Measurements from ENCODE around the gene TEX9. TPM values are rescaled to one million over a fixed set of nuclear protein-coding genes. Genes with fewer than 3 reads are reported as not detected.

The TEX9 gene
- total and polyA plus RNA-seq, 2 experiments from 2014 or later: 2.6 to 7.4 TPM

GRCh38 chr15:56454836-56455235 lies 89.6 kb downstream of the TEX9 start:
- Histone ChIP-seq H3K4me2 (no peak overlapping the region), H3K4me3 (no peak overlapping the region), H3K9me3 (ENCODE audit: low read depth) (no peaks in the 10 kb centered on the region), H2AFZ (no peak overlapping the region), H3K4me1 (ENCODE audit: insufficient read depth) (no peaks in the 10 kb centered on the region), H3K79me2 (no peaks in the 10 kb centered on the region), H3K9me2 (replicated peaks; ENCODE audit: insufficient read depth) (no peaks in the 10 kb centered on the region), H4K20me1 (ENCODE audit: insufficient read depth, poor library complexity, severe bottlenecking) (no peaks in the 10 kb centered on the region), H3K27ac (no peak overlapping the region), H3K27me3 (no peaks in the 10 kb centered on the region), H3K36me3 (replicated peaks; ENCODE audit: insufficient read depth, low read depth) (no peaks in the 10 kb centered on the region)
- no peak for DNase-seq (ENCODE audit: low spot score)
- TF ChIP-seq EZH2phosphoT487 (IDR thresholded peaks at IDR 0.05; ENCODE audit: low read depth, severe bottlenecking, unreplicated experiment): no peak
- TF ChIP-seq EZH2 (IDR thresholded peaks at IDR 0.05; ENCODE audit: borderline replicate concordance): no peak
- no peak for TF ChIP-seq CTCF (IDR thresholded peaks at IDR 0.05; ENCODE audit: poor library complexity)
- 75% methylated on average over 1 of the region's 1 CpG for WGBS (ENCODE audit: low lambda C conversion rate, missing lambda C conversion rate)

GRCh38 chr15:56456229-56456628 lies 91.0 kb downstream of the TEX9 start:
- H3K4me3 ChIP-seq: no peak overlapping the region
- no peaks in the 10 kb centered on the region for H3K36me3 ChIP-seq (replicated peaks; ENCODE audit: insufficient read depth, low read depth)
- H3K9me2 ChIP-seq (replicated peaks; ENCODE audit: insufficient read depth): no peaks in the 10 kb centered on the region
- WGBS (ENCODE audit: low lambda C conversion rate, missing lambda C conversion rate): 88% methylated on average over 3 of the region's 3 CpGs
- H3K27me3 ChIP-seq: no peaks in the 10 kb centered on the region
- DNase-seq (ENCODE audit: low spot score): no peak
- TF ChIP-seq EZH2 (IDR thresholded peaks at IDR 0.05; ENCODE audit: borderline replicate concordance) (no peak), EZH2phosphoT487 (IDR thresholded peaks at IDR 0.05; ENCODE audit: low read depth, severe bottlenecking, unreplicated experiment) (no peak), CTCF (IDR thresholded peaks at IDR 0.05; ENCODE audit: poor library complexity) (no peak)
- H3K9me3 ChIP-seq (ENCODE audit: low read depth): no peaks in the 10 kb centered on the region
- no peak overlapping the region for H2AFZ ChIP-seq
- H3K4me2 ChIP-seq: no peak overlapping the region
- no peak overlapping the region for H3K27ac ChIP-seq
- H3K79me2 ChIP-seq: no peaks in the 10 kb centered on the region
- no peaks in the 10 kb centered on the region for H3K4me1 ChIP-seq (ENCODE audit: insufficient read depth)
- H4K20me1 ChIP-seq (ENCODE audit: insufficient read depth, poor library complexity, severe bottlenecking): no peaks in the 10 kb centered on the region

- Histone ChIP-seq H3K4me1 (ENCODE audit: insufficient read depth) (no peaks in the 10 kb centered on the region), H3K36me3 (replicated peaks; ENCODE audit: insufficient read depth, low read depth) (no peaks in the 10 kb centered on the region), H3K27ac (no peak overlapping the region), H3K4me2 (no peak overlapping the region), H2AFZ (no peak overlapping the region), H4K20me1 (ENCODE audit: insufficient read depth, poor library complexity, severe bottlenecking) (no peaks in the 10 kb centered on the region), H3K9me3 (ENCODE audit: low read depth) (no peaks in the 10 kb centered on the region), H3K27me3 (no peaks in the 10 kb centered on the region), H3K4me3 (no peak overlapping the region), H3K79me2 (no peaks in the 10 kb centered on the region), H3K9me2 (replicated peaks; ENCODE audit: insufficient read depth) (no peaks in the 10 kb centered on the region)
- 92% methylated on average over 2 of the region's 2 CpGs for WGBS (ENCODE audit: low lambda C conversion rate, missing lambda C conversion rate)
- no peak for TF ChIP-seq EZH2 (IDR thresholded peaks at IDR 0.05; ENCODE audit: borderline replicate concordance)
- no peak for TF ChIP-seq EZH2phosphoT487 (IDR thresholded peaks at IDR 0.05; ENCODE audit: low read depth, severe bottlenecking, unreplicated experiment)
- no peak for DNase-seq (ENCODE audit: low spot score)
Observed at GRCh38 chr15:56459096-56459495, 93.9 kb downstream of the TEX9 start.

- Histone ChIP-seq H3K79me2 (no peaks in the 10 kb centered on the region), H4K20me1 (ENCODE audit: insufficient read depth, poor library complexity, severe bottlenecking) (no peaks in the 10 kb centered on the region), H3K4me1 (ENCODE audit: insufficient read depth) (no peaks in the 10 kb centered on the region), H3K27ac (no peak overlapping the region), H3K9me3 (ENCODE audit: low read depth) (no peaks in the 10 kb centered on the region), H3K4me2 (no peak overlapping the region), H3K4me3 (no peak overlapping the region), H3K36me3 (replicated peaks; ENCODE audit: insufficient read depth, low read depth) (no peaks in the 10 kb centered on the region), H3K27me3 (no peaks in the 10 kb centered on the region), H3K9me2 (replicated peaks; ENCODE audit: insufficient read depth) (no peaks in the 10 kb centered on the region), H2AFZ (no peak overlapping the region)
- DNase-seq (ENCODE audit: low spot score): no peak
- 55% methylated on average over 1 of the region's 1 CpG for WGBS (ENCODE audit: low lambda C conversion rate, missing lambda C conversion rate)
- TF ChIP-seq EZH2 (IDR thresholded peaks at IDR 0.05; ENCODE audit: borderline replicate concordance) (no peak), EZH2phosphoT487 (IDR thresholded peaks at IDR 0.05; ENCODE audit: low read depth, severe bottlenecking, unreplicated experiment) (no peak), CTCF (IDR thresholded peaks at IDR 0.05; ENCODE audit: poor library complexity) (no peak)
Observed at GRCh38 chr15:56460071-56460470, 94.8 kb downstream of the TEX9 start.
